GM12878 (cell line): ENCODE measurements around the gene SIVA1. TPM values are rescaled to one million over a fixed set of nuclear protein-coding genes. Genes with fewer than 3 reads are reported as not detected.
A peak's percentile ranks its signal among the peaks of the same experiment; 100 is the strongest.

Experiments used
- ATAC-seq: fragments of 200-7000 bp; cut with Tn5 transposase; 3 replicates; pipeline ENCODE4 v1.9.1; 2020; ENCODE audit warnings: mild to moderate bottlenecking, moderate library complexity
- BruUV-seq: library from RNA; stranded (reverse); fragments of 400-500 nt; replicated peaks from 2 replicates; lab custom pipeline; 2021; lab: Mats Ljungman, UMichigan
- CTCF ChIA-PET: fragments of 300-600 bp; sonication (Branson Sonifier 250); formaldehyde crosslinking; extraction: SDS; loops from one replicate; lab custom pipeline; 2021; ENCODE audit warnings: inconsistent platforms; lab: Yijun Ruan, JAX
- POLR2A ChIA-PET: fragments of 350-600 bp; formaldehyde crosslinking; extraction: SDS; loops from one replicate; lab custom pipeline; 2021; ENCODE audit warnings: inconsistent platforms; lab: Charles Lee
- RAD21 ChIA-PET: fragments of 300-600 bp; sonication (Branson Sonifier 250); formaldehyde crosslinking; loops from one replicate; lab custom pipeline; 2023; ENCODE audit warnings: antibody characterized with exemption; ENCODE audit not compliant: unreplicated experiment; lab: Charles Lee
- SMC1A ChIA-PET: fragments of 300-600 bp; sonication (Branson Sonifier 250); formaldehyde crosslinking; loops from one replicate; lab custom pipeline; 2023; ENCODE audit not compliant: unreplicated experiment, uncharacterized antibody; lab: Charles Lee
- DNase-seq: peaks from one replicate; pipeline ENCODE4 v3.0.0-alpha.2; 2011; ENCODE audit warnings: low read depth, low spot score
- FAIRE-seq: peaks from 3 replicates; lab custom pipeline; 2011; peaks lifted over from hg19 to GRCh38; lab: Jason Lieb, UNC
- H2AFZ ChIP-seq: 2 replicates; pipeline ENCODE4 v1.6.0; 2011; ENCODE audit warnings: low read depth, low read length, control low read depth; ENCODE audit not compliant: control insufficient read depth
- H3K27ac ChIP-seq: 2 replicates; pipeline ENCODE4 v1.5.1; 2011; ENCODE audit warnings: control low read depth; ENCODE audit not compliant: control insufficient read depth, insufficient read depth
- H3K27me3 ChIP-seq, 2 experiments: replicated peaks in 1 of 2; 2 replicates each; pipeline versions ENCODE4 v1.6.0 to v1.6.1; 2011; ENCODE audit warnings: low read length in 1 of 2; ENCODE audit not compliant: control insufficient read depth in 2 of 2, insufficient read depth in 2 of 2
- H3K36me3 ChIP-seq, 2 experiments: 2 replicates each; pipeline ENCODE4 v1.5.1; 2011; ENCODE audit warnings: low read length in 1 of 2; ENCODE audit not compliant: control insufficient read depth in 2 of 2, insufficient read depth in 2 of 2
- H3K4me1 ChIP-seq: 2 replicates; pipeline ENCODE4 v1.6.1; 2011; ENCODE audit warnings: mild to moderate bottlenecking, low read length, moderate library complexity, mixed read lengths; ENCODE audit not compliant: control insufficient read depth, insufficient read depth
- H3K4me2 ChIP-seq: 2 replicates; pipeline ENCODE4 v1.6.0; 2011; ENCODE audit warnings: control low read depth; ENCODE audit not compliant: control insufficient read depth, insufficient read depth
- H3K4me3 ChIP-seq: fragments of 200-600 bp; sonication (generic); 2 replicates; pipeline ENCODE4 v1.5.1; 2016
- H3K79me2 ChIP-seq: 2 replicates; pipeline ENCODE4 v1.6.0; 2011; ENCODE audit warnings: low read length; ENCODE audit not compliant: control insufficient read depth, insufficient read depth
- H3K9ac ChIP-seq: 2 replicates; pipeline ENCODE4 v1.8.0; 2011; ENCODE audit warnings: low read length, control low read depth, mixed read lengths; ENCODE audit not compliant: control insufficient read depth, insufficient read depth
- H3K9me3 ChIP-seq: replicated peaks from 3 replicates; pipeline ENCODE4 v1.5.1; 2011; ENCODE audit warnings: mild to moderate bottlenecking, low read length; ENCODE audit not compliant: control insufficient read depth, insufficient read depth
- H4K20me1 ChIP-seq: 2 replicates; pipeline ENCODE4 v1.6.0; 2011; ENCODE audit not compliant: control insufficient read depth, insufficient read depth
- CTCF ChIP-seq, 3 experiments: IDR thresholded peaks in 2 of 3; conservative IDR thresholded peaks in 1 of 3; 2 replicates each; pipeline ENCODE4 v1.5.1; 2011; ENCODE audit warnings: low read depth in 3 of 3, low read length in 3 of 3, mild to moderate bottlenecking in 3 of 3, control low read depth in 2 of 3, moderate library complexity in 2 of 3, inconsistent platforms in 1 of 3, mixed read lengths in 1 of 3; ENCODE audit not compliant: control insufficient read depth in 2 of 3, insufficient read depth in 1 of 3; ENCODE audit errors: extremely low read depth in 1 of 3
- whole genome bisulfite sequencing: methylation state at CpG from one replicate; pipeline ENCODE4 v1.1.6; 2016; ENCODE audit warnings: low lambda C conversion rate; ENCODE audit not compliant: insufficient replicate concordance, insufficient coverage; ENCODE audit errors: missing lambda C conversion rate; 5-methylcytosine and 5-hydroxymethylcytosine counted together
- in situ Hi-C: fragments of 300-500 bp; cut with MboI; formaldehyde crosslinking; loops from 9 replicates; pipeline ENCODE4 v1.14.3; 2018; ENCODE audit warnings: mixed read lengths
- intact Hi-C: fragments of 100-400 bp; cut with micrococcal nuclease; formaldehyde crosslinking; loops from one replicate; pipeline ENCODE4 v1.14.2; 2022; ENCODE audit not compliant: unreplicated experiment
- polyA plus RNA-seq, 11 experiments: library from polyadenylated mRNA; depleted of rRNA in 4 of 11; unstranded in 6 of 11; stranded (reverse) in 5 of 11; fragments of >200 nt; fragmentation: Nextera tagmentation in 4 of 11; fragmentation: Illumina TruSeq in 1 of 11; extraction: Ambion mirVana in 4 of 11; extraction: Trizol in 1 of 11; gene quantifications; 1 replicate in 1 of 11; 2 replicates in 10 of 11; pipeline versions ENCODE4 v1.2.1 to v1.2.3, GENCODE V29; 2011 to 2016; ENCODE audit warnings: inconsistent platforms in 2 of 11, missing spikeins in 2 of 11, low read depth in 1 of 11
- total RNA-seq, 4 experiments: library from RNA; depleted of rRNA in 3 of 4; stranded (reverse); fragments of >200 nt in 3 of 4; fragmentation: Illumina TruSeq in 1 of 4; extraction: Trizol in 1 of 4; gene quantifications; 2 replicates each; pipeline versions ENCODE4 v1.2.1 to v1.2.3, GENCODE V29; 2013 to 2021
- TF ChIP-seq, protein P1 (sequence below): fragments of 450-650 bp; IDR thresholded peaks from 2 replicates; pipeline ENCODE4 v1.6.1; 2017; ENCODE audit warnings: antibody characterized with exemption, mild to moderate bottlenecking, moderate library complexity

Gene SIVA1
- total and polyA plus RNA-seq, 10 of the 15 experiments (the other 5 are each of a cell fraction or from before 2014, with no cell fraction given): 4.6 to 282 (median 106) TPM

DNA sequence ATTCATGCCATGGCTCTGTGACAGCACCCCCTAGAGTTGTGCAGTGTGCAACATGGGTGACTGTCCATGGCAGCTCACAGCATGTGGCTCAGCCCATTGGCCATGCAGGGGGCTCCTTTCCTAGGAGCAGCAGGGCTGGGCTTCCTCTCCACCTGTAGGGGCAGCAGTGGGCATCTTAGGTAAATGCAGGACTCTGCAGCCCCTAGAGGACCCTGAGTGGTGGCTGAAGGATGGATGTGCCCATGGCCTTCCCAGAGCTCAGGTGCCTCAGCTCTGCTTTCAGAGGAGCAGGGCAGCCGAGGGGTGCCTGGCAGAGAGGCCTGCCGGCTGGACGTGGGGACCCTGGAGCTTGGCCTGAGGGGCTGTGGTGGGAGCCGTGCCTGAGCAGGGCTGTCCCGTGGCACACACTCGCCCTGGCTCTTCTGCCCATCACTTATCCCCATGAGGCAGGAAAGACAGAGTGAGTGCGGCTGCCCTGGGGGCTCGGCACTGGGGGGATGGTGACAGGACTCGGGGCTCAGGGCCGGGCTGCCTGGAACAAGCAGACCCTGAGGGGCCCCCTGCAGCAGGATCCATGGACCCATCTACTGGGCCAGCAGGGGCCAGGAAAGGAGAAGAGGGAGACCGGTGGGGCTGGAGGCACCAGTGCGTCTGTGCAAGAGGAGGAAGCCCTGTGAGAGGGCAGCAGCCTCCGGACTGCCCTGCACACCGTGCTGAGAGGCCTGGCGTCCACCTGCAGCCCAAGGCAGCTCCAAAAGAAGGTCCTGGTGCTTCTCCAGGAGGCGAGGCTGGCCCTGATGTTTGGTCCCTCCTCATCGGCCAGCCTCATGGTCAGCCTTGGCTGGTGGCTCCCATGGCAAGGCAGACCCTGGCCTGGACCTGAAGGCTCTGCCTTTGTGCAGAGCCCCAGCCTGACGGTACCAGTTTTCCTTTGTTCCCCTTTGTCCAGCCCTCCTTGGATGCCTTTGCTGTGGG is 21.3 kb upstream of the SIVA1 start:
- RAD21 ChIA-PET: no interaction called here
- no peaks in the 10 kb centered on the region for H4K20me1 ChIP-seq
- H3K4me3 ChIP-seq: no peak overlapping the region
- H2AFZ ChIP-seq: no peak overlapping the region
- H3K4me1 ChIP-seq: no peaks in the 10 kb centered on the region
- no peak for FAIRE-seq
- no peak overlapping the region for H3K4me2 ChIP-seq
- TF ChIP-seq, protein P1, sequence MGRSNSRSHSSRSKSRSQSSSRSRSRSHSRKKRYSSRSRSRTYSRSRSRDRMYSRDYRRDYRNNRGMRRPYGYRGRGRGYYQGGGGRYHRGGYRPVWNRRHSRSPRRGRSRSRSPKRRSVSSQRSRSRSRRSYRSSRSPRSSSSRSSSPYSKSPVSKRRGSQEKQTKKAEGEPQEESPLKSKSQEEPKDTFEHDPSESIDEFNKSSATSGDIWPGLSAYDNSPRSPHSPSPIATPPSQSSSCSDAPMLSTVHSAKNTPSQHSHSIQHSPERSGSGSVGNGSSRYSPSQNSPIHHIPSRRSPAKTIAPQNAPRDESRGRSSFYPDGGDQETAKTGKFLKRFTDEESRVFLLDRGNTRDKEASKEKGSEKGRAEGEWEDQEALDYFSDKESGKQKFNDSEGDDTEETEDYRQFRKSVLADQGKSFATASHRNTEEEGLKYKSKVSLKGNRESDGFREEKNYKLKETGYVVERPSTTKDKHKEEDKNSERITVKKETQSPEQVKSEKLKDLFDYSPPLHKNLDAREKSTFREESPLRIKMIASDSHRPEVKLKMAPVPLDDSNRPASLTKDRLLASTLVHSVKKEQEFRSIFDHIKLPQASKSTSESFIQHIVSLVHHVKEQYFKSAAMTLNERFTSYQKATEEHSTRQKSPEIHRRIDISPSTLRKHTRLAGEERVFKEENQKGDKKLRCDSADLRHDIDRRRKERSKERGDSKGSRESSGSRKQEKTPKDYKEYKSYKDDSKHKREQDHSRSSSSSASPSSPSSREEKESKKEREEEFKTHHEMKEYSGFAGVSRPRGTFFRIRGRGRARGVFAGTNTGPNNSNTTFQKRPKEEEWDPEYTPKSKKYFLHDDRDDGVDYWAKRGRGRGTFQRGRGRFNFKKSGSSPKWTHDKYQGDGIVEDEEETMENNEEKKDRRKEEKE: no peak
- TF ChIP-seq CTCF (IDR thresholded peaks at IDR 0.05 in 2 of 3, conservative IDR thresholded peaks at IDR 0.05 in 1 of 3; ENCODE audit: control insufficient read depth in 2 of 3, extremely low read depth in 1 of 3, insufficient read depth in 1 of 3, low read depth in 3 of 3, low read length in 3 of 3): peak in 2 of 3 experiments; percentile 39 to 40; a peak in 3 of 6 replicates
- SMC1A ChIA-PET: no interaction called here
- ATAC-seq: peak; percentile 65
- POLR2A ChIA-PET: interaction anchor here (0.7 kb wide), 1 partner anchor 60 kb away, joined by 3 read pairs; no protein-coding TSS in a partner anchor
- in situ Hi-C loops (no loop called here), intact Hi-C loops (no loop called here)
- no peaks in the 10 kb centered on the region for H3K9me3 ChIP-seq
- H3K79me2 ChIP-seq: no peaks in the 10 kb centered on the region
- no peak overlapping the region for H3K27ac ChIP-seq
- H3K27me3 ChIP-seq: no peaks in the 10 kb centered on the region; a peak in 1 of 4 replicates
- H3K9ac ChIP-seq: no peak overlapping the region
- DNase-seq: no peak
- WGBS: 35% methylated on average over 17 of the region's 18 CpGs
- BruUV-seq: no TSS peak
- H3K36me3 ChIP-seq: no peaks in the 10 kb centered on the region
- CTCF ChIA-PET: no interaction called here
